CD4-positive, alpha-beta T cell treated with Interleukin-15 for 1 hour (primary cell): Measurements from ENCODE around the gene NEK4.

Experiments
- DNase-seq: peaks from one replicate; pipeline ENCODE4 v3.0.0-alpha.2; 2020

Gene NEK4

DNA sequence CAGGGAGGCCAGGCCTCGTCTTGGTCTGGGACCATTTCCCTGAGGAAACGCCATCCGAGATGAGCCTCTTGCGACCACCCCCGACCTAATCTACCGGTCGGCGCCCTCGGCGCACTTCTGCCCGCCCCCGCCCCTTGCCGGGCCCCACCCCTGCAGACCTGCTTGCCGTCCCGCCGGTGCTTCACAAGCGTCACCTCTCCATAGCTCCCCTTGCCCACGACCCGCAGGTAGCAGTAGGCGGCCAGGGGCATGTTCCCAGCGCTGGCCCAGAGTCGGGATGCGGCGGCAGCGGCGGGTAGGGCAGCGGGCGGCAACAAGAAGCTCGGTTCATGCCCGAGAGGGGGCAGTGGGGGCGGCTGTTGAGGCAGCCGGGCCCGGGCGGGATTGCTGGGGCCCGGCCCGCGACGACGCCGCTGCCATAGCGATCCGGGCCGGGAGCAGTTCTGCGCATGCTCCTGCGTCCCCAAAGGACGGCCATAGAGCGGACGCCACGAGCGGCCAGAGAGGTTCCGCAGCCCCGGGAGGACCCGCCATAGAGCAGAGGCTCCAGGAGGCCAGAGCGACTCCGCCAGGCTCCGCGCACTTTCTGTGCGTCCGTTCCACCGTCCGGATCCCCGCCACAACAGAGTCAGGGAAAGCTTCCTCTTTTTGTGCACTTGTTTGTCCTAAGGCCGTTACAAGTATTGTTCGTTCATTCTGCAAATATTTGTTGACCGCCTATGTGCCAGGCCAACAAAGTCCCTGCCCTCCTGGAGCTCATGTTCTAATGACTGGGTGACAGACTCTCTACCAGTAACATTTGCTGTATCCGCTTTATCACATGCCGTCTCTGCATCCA, at the start of gene NEK4:
Gene NEK4 (minus strand): TSS at position 445 of the 838 bp plus-strand sequence. CDS start 194 bp downstream, at position 251.
- DNase-seq, result peak; percentile 92

GRCh38 chr3:52819936-52820335, 49.2 kb upstream of the NEK4 start:
- DNase-seq, result no peak

- no peak for DNase-seq
Observed at GRCh38 chr3:52817860-52818259, 47.1 kb upstream of the NEK4 start.

- DNase-seq, result no peak
Observed at GRCh38 chr3:52817221-52817620, 46.5 kb upstream of the NEK4 start.

DNA sequence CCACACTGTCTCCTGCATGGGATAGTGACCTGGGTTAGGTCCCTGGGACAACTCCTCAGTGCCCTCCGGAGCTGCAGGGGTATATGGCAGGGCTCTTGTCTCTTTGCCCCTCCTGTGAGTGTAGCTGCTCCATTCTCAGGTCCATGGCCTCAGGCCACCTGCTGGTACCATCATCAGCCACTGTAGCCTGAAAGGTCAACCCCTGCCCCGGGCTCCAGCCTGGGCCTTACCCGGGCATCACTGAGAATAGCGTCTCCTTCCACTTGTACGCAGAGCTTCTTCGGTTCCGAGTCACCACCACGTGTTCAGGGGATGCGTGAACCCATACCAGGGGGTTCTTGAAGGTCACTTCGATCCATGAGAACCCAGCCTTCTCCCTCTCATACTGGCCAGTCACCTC, 45.9 kb upstream of the NEK4 start:
- no peak for DNase-seq

- DNase-seq, result no peak
Observed at GRCh38 chr3:52816199-52816598, 45.5 kb upstream of the NEK4 start.

DNA sequence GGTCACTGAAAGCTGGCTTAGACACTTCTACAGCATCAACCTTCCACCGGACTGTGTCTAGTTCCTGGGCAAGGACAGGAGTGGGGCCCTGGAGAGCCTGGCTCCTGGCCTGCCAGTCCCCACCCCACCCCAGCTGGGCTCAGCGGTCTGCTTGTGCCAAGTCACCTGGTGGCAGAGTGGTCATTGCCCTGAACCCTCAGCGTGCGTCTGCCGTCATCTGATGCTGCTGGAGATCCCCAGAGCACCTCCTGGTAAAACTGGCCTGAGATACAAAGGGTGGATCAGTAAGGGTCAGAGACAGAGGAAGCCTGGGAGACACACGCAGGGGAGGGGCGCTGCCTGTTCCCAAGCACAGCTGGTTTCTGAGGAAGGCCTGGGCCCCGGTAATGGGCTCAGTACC, 43.1 kb upstream of the NEK4 start:
- no peak for DNase-seq

DNA sequence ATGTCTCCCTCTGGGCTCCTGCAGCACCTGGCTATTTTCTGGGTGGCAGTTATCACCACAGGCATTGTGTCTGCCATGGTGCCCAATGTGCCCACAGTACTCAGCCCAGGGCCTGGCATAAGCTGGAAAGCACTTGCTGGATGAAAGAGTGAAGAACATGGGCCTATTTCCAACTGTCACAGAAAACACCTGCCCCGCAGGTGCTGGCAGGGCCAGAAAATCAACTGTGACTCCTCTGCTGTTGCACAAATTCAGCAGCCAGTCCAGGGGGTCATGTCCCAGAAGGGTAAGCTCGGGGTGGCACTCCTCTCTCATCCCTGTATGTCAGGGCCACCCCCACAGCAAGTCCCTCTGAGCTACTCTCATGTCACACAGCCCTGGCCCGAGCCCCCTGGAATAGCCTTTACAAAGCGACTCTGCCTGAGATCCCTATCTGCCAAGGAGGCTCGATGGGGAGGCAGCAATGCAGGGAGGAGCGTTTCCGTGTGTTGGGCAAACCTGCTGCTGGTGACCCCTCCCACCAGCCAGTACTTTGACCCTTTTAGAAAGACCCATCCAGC, 40.8 kb upstream of the NEK4 start:
- DNase-seq, result no peak

DNA sequence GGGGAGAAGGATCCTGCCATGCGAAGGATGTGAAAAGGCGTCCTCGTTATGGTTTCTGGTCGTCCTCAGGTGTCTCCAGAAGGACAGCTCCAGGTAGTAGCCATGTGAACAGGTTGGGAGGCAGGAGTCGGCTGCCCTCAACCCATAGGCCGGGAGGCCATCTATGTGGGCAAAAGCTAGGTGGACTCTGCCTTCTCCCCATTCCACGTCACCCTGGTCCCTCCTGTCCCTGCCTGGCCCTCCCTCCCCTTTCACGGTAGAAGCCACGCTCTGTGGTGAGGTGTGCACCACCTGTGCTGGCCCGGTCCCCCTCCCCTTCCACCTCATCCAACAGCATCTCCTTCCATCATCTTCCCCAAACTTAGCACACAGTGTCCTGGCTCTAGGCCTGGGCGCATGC, 40.2 kb upstream of the NEK4 start:
- no peak for DNase-seq

GRCh38 chr3:52809662-52810377, 39.1 kb upstream of the NEK4 start:
- no peak for DNase-seq

GRCh38 chr3:52809149-52809548, 38.4 kb upstream of the NEK4 start:
- DNase-seq, result no peak

DNA sequence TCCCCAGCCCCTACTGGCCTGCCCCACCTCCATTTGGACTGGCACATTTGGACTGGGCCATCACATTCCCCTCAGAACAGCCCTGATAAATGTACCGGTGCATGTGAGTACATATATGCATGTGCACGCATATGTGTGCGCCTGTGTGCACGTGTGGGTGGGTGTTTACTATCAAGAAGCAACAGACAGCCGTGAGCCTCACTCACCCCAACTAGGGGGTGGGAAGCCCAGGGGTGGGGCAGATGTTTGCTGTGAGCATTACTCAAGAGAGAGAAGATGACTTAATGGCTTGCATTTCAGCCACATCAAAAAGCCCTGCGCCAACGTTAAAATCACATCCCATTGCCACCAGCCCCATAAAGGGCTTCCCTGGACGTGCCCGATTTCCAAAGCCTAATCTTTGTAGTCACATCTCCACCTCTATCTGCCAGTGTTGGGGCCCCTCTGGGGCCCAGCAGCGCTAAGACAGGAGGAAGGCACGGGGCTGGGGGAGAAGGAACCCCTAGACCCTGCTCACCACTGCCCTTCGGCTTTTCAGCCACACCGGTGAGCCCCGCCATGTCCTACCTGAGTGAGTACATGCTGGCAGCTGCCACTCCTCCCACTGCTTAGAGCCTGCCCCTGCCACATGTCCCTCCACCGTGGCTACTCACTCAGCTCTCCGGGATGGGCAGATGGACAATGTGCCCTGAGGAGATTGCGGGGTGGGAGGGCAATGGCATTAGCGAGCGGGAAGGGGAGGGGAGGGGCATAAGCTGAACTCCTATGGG, 34.7 kb upstream of the NEK4 start:
- no peak for DNase-seq

DNA sequence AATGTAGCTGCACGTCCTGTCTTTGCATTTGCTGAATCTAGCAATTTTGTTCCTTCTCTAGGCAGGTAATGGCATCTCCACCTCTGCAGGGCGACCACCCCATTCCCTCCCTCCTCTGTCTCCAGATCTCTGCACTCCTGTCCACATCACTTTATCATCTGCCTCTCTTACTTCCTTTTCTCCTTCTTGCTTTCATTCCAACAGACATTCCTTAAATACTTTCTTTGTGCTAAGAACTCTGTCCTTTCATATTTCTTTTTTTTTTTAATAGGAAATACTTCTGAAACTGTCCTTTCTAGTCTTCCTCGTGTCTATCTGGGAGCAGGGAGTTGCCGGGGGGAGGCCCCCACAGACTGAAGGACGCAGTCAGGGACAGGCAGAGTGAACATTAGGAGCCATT, 31.1 kb upstream of the NEK4 start:
- DNase-seq, result no peak

DNA sequence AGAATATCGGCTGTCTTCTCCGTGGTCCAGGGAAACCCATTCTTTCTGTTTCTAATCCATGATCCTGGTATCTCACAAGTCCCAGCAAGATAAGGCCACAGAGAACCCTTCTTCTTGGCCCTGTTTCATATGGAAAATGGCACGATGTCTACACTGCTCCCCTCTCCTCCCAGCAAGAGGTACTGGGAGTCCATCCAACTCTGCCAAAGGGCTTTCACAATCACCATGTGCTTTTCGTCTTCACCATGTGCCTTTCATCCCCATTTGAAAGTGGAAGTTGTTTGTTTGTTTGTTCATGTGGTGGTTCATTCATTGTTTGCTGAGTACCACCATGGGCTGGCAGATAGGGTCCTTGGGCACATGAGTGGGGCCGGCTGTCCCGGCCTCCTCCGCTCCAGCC, 29.3 kb upstream of the NEK4 start:
- DNase-seq, result no peak

- no peak for DNase-seq
Observed at GRCh38 chr3:52798978-52799476, 28.3 kb upstream of the NEK4 start.

- DNase-seq, result no peak
Observed at GRCh38 chr3:52798376-52798977, 27.7 kb upstream of the NEK4 start.

DNA sequence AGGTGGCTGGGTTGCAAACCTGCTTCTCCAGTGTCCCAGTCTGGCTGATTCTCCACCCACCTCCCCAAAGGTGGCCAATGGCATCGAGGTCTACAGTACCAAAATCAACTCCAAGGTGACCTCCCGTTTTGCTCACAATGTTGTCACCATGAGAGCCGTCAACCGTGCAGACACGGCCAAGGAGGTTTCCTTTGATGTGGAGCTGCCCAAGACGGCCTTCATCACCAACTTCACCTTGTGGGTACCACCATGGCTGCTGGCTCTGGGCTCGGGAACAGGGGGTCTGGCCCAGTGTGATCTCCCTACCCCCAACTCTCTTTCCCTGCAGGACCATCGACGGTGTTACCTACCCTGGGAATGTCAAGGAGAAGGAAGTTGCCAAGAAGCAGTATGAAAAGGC, 25.7 kb upstream of the NEK4 start:
- no peak for DNase-seq

GRCh38 chr3:52795298-52795900, 24.7 kb upstream of the NEK4 start:
- no peak for DNase-seq

GRCh38 chr3:52794612-52795099, 23.9 kb upstream of the NEK4 start, which contains the start of gene ITIH3:
Gene ITIH3, plus strand, starts transcription at chr3:52794796. Its CDS starts 8 bp downstream, at chr3:52794804.
- DNase-seq, result no peak

DNA sequence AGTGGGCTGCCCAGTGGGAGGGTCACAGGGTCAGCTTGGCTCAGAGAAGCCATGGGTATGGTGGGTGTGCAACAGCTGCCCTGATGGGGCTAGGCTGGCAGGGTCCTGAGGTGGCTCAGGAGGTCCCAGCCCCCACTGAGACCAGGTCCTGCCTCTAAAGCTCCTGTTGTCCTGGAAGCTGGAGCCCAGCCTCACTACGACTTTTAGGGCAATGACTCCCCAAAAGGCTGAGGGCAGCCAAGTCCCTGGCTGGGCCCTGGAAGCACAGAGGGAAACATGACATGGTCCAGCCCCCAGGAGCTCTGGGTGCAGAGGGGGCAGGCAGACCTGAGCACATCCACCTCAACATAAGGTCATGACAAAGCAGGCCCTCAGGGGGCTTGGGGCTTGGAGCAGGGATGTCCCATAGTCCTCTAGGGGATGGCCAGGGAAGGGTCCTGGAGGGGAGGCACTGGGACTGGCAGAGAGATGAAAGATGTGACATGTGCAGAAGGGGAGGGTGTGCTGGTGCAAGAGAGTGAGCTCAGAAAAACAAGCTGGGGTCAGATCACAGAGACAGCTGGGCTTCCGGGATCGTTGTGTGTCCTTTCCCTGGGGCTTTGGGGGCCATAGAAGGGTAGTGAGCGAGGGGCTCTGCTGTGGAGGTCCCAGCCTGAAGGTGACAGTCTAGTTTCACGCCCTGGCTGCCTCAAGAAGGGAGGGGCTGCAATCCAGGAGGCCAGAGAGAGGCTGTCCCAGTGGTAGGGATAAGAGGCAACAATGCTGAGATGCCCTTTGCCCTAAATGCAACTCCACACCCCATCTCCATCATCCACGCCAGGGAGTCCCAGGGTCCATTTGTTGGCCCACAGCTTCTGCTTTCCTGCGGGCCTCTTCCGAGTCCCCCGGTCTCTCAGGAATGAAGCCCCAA, 23.2 kb upstream of the NEK4 start:
- DNase-seq, result no peak
